K562 (cell line): ENCODE measurements around the gene TAS1R3. TPM values are rescaled to one million over a fixed set of nuclear protein-coding genes. Genes with fewer than 3 reads are reported as not detected.

Experiments used
- ESRRB ChIP-seq: fragments of 250-450 bp; sonication (Bioruptor Pico); IDR thresholded peaks from 2 replicates; pipeline ENCODE4 v1.5.0; 2020; ENCODE audit warnings: mild to moderate bottlenecking, moderate library complexity, borderline replicate concordance
- FOXK2 ChIP-seq, 2 experiments: fragments of 450-650 bp; IDR thresholded peaks in 1 of 2; conservative IDR thresholded peaks in 1 of 2; 2 replicates each; pipeline ENCODE4 v1.6.1; 2016; ENCODE audit warnings: low read depth in 2 of 2, mild to moderate bottlenecking in 1 of 2
- NR2C2 ChIP-seq, 2 experiments: fragments of 200-800 bp in 1 of 2; sonication (Bioruptor generic) in 1 of 2; sonication (generic) in 1 of 2; formaldehyde crosslinking in 1 of 2; IDR thresholded peaks; 2 replicates each; pipeline versions ENCODE4 v1.6.1 to v1.8.0; 2016 to 2022; ENCODE audit warnings: mild to moderate bottlenecking in 1 of 2, missing compliant biosample characterization in 1 of 2, missing genetic modification characterization in 1 of 2, missing genetic modification reagents in 1 of 2
- ZNF699 ChIP-seq: fragments of 250-450 bp; sonication (Bioruptor Pico); IDR thresholded peaks from 2 replicates; pipeline ENCODE4 v1.8.0; 2021; ENCODE audit warnings: mild to moderate bottlenecking, moderate library complexity; ENCODE audit not compliant: insufficient replicate concordance
- polyA plus RNA-seq, 8 experiments: library from polyadenylated mRNA; depleted of rRNA in 4 of 8; stranded (reverse) in 5 of 8; unstranded in 3 of 8; fragments of >200 nt; fragmentation: Nextera tagmentation in 2 of 8; fragmentation: Illumina TruSeq in 1 of 8; extraction: Ambion mirVana in 2 of 8; extraction: Trizol in 1 of 8; gene quantifications; 2 replicates each; pipeline versions ENCODE4 v1.2.1 to v1.2.3, GENCODE V29; 2011 to 2014; ENCODE audit warnings: inconsistent platforms in 1 of 8, missing spikeins in 1 of 8
- total RNA-seq, 7 experiments: library from RNA; depleted of rRNA in 6 of 7; stranded (reverse); fragments of >200 nt in 6 of 7; fragmentation: Illumina TruSeq in 2 of 7; extraction: Trizol in 2 of 7; gene quantifications; 2 replicates each; pipeline versions ENCODE4 v1.2.1 to v1.2.3, GENCODE V29; 2011 to 2021; ENCODE audit warnings: low replicate concordance in 1 of 7
- TF ChIP-seq, protein P1 (sequence below): sonication (generic); formaldehyde crosslinking; IDR thresholded peaks from 2 replicates; pipeline ENCODE4 v1.8.0; 2022; ENCODE audit warnings: missing genetic modification reagents, mild to moderate bottlenecking, moderate library complexity, borderline replicate concordance
- TF ChIP-seq, protein P2 (sequence below): fragments of 450-650 bp; IDR thresholded peaks from 2 replicates; pipeline ENCODE4 v1.6.1; 2016; ENCODE audit warnings: low read depth
- TF ChIP-seq, protein P3 (sequence below), 2 experiments: fragments of 450-650 bp; formaldehyde crosslinking in 1 of 2; IDR thresholded peaks; 2 replicates each; pipeline versions ENCODE4 v1.4.0 to v1.6.1; 2014 to 2020; ENCODE audit warnings: mild to moderate bottlenecking in 2 of 2, borderline replicate concordance in 1 of 2, low read depth in 1 of 2

Gene TAS1R3
- total and polyA plus RNA-seq, 9 of the 15 experiments (the other 6 are each of a cell fraction or from before 2014, with no cell fraction given): 0.07 to 0.13 TPM; not detected in 7

DNA sequence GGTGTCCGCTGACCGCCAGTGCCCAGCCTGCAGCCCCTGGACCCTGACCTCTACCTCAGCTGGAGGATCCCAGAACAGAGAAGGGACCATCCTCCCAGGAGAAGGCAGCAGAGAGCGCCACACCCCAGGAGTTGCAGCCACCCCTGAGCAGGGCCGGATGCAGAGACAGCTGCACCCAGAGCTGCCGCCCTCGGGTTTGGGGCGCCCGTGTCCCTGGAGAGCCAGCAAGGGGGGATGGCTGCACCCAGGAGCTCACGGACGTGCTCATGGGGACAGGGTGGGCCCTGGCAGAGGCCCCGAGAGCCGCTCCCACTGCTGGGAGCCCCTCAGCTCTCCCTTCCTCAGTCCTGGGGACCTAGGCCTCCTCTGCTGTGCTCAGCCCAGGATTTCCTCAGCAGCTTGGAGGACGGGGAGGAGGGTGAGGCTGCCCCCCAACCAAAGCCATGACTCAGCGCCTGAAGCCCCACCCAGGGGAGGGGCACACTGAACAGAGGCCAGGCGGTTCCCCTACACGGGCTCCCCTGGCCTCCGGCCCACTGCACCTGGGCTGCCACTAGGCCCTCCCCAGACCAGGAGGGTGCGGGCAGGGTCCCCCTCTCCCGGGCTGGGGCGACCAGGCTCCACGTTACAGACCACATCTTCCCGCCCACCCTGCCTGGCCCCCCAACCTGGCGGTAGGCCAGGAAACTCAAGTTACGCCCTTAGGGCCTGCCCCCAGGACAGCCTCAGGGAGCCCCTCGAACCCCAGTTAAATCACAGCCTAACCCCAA, 25.6 kb upstream of the TAS1R3 start (continued):
- TF ChIP-seq, protein P1, sequence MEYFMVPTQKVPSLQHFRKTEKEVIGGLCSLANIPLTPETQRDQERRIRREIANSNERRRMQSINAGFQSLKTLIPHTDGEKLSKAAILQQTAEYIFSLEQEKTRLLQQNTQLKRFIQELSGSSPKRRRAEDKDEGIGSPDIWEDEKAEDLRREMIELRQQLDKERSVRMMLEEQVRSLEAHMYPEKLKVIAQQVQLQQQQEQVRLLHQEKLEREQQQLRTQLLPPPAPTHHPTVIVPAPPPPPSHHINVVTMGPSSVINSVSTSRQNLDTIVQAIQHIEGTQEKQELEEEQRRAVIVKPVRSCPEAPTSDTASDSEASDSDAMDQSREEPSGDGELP (CRISPR knock-in tag): peak; percentile 60; the same call in 1 of the 2 replicates
- TF ChIP-seq ZNF699 (CRISPR knock-in tag) (no peak), NR2C2 (CRISPR knock-in tag; IDR thresholded peaks at IDR 0.05) (no peak), NR2C2 (tag; IDR thresholded peaks at IDR 0.05) (no peak), FOXK2 (conservative IDR thresholded peaks at IDR 0.05 in 1 of 2, IDR thresholded peaks at IDR 0.05 in 1 of 2; ENCODE audit: low read depth in 2 of 2) (no peak), ESRRB (CRISPR knock-in tag) (no peak)
- TF ChIP-seq, protein P2, sequence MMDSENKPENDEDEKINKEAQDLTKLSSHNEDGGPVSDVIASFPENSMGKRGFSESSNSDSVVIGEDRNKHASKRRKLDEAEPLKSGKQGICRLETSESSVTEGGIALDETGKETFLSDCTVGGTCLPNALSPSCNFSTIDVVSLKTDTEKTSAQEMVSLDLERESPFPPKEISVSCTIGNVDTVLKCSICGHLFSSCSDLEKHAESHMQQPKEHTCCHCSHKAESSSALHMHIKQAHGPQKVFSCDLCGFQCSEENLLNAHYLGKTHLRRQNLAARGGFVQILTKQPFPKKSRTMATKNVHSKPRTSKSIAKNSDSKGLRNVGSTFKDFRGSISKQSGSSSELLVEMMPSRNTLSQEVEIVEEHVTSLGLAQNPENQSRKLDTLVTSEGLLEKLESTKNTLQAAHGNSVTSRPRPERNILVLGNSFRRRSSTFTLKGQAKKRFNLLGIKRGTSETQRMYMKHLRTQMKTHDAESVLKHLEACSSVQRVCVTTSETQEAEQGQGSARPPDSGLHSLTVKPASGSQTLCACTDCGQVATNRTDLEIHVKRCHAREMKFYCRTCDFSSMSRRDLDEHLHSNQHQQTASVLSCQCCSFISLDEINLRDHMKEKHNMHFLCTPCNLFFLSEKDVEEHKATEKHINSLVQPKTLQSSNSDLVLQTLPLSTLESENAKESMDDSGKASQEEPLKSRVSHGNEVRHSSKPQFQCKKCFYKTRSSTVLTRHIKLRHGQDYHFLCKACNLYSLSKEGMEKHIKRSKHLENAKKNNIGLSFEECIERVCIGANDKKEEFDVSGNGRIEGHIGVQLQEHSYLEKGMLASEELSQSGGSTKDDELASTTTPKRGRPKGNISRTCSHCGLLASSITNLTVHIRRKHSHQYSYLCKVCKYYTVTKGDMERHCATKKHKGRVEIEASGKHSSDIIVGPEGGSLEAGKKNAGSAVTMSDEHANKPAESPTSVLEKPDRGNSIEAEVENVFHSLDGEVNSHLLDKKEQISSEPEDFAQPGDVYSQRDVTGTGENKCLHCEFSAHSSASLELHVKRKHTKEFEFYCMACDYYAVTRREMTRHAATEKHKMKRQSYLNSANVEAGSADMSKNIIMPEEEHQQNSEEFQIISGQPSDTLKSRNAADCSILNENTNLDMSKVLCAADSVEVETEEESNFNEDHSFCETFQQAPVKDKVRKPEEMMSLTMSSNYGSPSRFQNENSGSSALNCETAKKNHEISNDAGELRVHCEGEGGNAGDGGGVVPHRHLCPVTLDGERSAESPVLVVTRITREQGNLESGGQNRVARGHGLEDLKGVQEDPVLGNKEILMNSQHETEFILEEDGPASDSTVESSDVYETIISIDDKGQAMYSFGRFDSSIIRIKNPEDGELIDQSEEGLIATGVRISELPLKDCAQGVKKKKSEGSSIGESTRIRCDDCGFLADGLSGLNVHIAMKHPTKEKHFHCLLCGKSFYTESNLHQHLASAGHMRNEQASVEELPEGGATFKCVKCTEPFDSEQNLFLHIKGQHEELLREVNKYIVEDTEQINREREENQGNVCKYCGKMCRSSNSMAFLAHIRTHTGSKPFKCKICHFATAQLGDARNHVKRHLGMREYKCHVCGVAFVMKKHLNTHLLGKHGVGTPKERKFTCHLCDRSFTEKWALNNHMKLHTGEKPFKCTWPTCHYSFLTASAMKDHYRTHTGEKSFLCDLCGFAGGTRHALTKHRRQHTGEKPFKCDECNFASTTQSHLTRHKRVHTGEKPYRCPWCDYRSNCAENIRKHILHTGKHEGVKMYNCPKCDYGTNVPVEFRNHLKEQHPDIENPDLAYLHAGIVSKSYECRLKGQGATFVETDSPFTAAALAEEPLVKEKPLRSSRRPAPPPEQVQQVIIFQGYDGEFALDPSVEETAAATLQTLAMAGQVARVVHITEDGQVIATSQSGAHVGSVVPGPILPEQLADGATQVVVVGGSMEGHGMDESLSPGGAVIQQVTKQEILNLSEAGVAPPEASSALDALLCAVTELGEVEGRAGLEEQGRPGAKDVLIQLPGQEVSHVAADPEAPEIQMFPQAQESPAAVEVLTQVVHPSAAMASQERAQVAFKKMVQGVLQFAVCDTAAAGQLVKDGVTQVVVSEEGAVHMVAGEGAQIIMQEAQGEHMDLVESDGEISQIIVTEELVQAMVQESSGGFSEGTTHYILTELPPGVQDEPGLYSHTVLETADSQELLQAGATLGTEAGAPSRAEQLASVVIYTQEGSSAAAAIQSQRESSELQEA: no peak
- TF ChIP-seq, protein P3, sequence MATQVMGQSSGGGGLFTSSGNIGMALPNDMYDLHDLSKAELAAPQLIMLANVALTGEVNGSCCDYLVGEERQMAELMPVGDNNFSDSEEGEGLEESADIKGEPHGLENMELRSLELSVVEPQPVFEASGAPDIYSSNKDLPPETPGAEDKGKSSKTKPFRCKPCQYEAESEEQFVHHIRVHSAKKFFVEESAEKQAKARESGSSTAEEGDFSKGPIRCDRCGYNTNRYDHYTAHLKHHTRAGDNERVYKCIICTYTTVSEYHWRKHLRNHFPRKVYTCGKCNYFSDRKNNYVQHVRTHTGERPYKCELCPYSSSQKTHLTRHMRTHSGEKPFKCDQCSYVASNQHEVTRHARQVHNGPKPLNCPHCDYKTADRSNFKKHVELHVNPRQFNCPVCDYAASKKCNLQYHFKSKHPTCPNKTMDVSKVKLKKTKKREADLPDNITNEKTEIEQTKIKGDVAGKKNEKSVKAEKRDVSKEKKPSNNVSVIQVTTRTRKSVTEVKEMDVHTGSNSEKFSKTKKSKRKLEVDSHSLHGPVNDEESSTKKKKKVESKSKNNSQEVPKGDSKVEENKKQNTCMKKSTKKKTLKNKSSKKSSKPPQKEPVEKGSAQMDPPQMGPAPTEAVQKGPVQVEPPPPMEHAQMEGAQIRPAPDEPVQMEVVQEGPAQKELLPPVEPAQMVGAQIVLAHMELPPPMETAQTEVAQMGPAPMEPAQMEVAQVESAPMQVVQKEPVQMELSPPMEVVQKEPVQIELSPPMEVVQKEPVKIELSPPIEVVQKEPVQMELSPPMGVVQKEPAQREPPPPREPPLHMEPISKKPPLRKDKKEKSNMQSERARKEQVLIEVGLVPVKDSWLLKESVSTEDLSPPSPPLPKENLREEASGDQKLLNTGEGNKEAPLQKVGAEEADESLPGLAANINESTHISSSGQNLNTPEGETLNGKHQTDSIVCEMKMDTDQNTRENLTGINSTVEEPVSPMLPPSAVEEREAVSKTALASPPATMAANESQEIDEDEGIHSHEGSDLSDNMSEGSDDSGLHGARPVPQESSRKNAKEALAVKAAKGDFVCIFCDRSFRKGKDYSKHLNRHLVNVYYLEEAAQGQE (IDR thresholded peaks at IDR 0.05; ENCODE audit: borderline replicate concordance): 0 out of 2 replicates have a peak, but pooled peaks have one; percentile 23
- TF ChIP-seq, protein P3 (CRISPR knock-in tag; IDR thresholded peaks at IDR 0.05; ENCODE audit: low read depth): no peak
